GM10847 (cell line): ENCODE results near the gene NPLOC4.

Experiments
- POLR2A ChIP-seq: IDR thresholded peaks from 2 replicates; pipeline ENCODE4 v1.6.1; 2011; ENCODE audit not compliant: insufficient read length; ENCODE audit errors: extremely low read depth

The NPLOC4 gene

GRCh38 chr17:81522491-81523401 lies 114.2 kb downstream of the NPLOC4 start:
- TF ChIP-seq POLR2A = no peak

- no peak for TF ChIP-seq POLR2A
Measured at GRCh38 chr17:81520021-81520901, 116.7 kb downstream of the NPLOC4 start.

- TF ChIP-seq POLR2A = no peak
Measured at GRCh38 chr17:81519284-81520020, 117.5 kb downstream of the NPLOC4 start.

- peak; percentile 38 for TF ChIP-seq POLR2A
Measured at GRCh38 chr17:81518785-81519283, 118.1 kb downstream of the NPLOC4 start.

- no peak for TF ChIP-seq POLR2A
Measured at GRCh38 chr17:81518113-81518784, 118.7 kb downstream of the NPLOC4 start.

- TF ChIP-seq POLR2A = peak; percentile 64
Measured at GRCh38 chr17:81517339-81518112, 119.4 kb downstream of the NPLOC4 start.

GRCh38 chr17:81517009-81517338 lies 119.9 kb downstream of the NPLOC4 start:
- TF ChIP-seq POLR2A = no peak

DNA sequence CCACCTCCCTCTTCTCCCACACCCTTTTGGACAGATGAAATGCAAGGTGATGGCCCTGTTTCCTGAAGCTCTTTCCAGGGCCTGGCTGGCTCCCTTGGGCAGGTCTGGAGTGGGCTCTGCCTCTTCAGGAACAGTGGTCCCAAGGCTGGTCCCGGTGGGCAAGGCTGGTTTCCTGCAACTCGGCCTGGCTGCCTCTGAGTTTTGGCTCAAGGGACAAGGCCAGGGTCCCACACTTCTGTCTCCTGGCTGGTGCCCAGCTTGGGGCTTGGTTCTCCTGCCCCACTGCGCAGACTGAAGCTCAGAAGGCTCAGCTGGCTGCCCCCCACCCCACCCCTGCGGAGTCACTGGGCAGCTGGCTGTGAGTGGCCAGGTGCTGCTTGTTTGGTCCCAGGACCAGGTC lies 120.5 kb downstream of the NPLOC4 start:
- TF ChIP-seq POLR2A = no peak

DNA sequence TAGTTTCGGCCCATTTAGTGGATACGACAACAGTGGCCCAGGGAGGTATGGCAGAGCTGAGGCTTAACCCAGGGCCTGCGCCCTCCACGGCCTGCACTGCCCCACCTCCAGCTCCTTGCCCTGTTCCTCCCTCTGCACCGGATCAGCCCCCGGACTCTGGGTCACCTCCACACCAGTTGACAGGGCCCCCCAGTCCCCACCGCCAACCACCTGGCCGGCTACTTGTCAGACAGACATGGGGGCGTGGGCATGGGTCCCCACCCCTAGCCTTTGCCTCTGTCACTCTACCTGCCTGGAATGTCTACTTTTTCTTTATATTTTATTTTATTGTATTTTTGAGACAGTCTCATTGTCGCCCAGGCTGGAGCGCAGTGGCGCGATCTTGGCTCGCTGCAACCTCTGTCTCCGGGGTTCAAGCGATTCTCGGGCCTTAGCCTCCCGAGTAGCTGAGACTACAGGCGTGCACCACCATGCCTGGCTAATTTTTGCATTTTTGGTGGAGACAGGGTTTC lies 121.3 kb downstream of the NPLOC4 start:
- peak; percentile 7 for TF ChIP-seq POLR2A

DNA sequence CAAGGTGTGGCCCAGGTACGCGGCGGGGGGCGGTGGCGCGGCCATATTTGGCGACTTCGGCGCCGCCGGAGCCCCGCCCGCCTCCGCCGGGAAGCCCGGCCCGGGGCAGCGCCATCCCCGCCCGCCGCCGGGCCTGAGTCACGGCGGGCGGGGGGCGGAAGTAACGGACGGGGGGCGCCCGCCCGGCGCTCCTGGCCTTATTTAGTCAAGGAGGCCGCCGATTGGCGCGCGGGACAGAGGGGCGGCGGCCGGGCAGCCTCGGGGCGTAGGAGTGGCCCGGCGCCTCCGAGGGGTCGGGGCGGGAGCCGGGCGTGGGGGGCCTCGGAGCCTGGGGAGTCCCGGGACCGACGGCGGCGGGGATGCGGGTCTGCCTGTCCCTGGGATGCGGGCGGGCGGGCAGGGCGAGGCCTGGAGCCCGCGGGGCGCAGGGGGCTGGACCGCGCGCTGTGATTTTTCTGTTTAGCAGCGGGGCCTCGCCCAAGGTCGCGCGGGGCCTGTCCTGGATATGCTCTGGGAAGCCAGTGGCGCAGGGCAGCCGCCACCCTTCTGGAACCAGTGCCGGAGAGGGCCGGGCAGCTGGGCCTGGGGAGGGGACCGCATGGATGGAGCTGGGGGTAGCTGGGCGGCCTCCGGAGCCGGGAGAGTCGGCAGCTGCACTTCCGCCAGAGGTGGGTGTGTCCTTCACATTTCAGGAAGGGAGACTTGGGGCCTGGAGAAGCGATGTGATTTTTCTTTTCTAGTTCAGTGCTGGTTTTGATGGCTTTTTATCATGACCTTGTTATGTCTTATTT lies 122.0 kb downstream of the NPLOC4 start:
- peak; percentile 32 for TF ChIP-seq POLR2A

DNA sequence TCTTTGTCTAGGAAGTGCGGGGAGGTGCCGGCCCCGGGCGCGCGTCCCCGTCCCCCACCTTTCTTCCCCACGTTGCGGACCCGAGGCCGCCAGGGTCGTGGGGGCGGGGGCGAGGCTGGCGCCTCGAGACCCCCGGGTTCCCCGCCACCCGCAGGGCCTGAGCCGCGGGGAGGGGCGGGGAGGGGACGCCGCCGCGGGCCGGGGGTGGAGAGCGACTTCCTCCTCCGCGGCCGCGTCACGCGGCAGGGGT lies 122.5 kb downstream of the NPLOC4 start:
- TF ChIP-seq POLR2A = no peak

DNA sequence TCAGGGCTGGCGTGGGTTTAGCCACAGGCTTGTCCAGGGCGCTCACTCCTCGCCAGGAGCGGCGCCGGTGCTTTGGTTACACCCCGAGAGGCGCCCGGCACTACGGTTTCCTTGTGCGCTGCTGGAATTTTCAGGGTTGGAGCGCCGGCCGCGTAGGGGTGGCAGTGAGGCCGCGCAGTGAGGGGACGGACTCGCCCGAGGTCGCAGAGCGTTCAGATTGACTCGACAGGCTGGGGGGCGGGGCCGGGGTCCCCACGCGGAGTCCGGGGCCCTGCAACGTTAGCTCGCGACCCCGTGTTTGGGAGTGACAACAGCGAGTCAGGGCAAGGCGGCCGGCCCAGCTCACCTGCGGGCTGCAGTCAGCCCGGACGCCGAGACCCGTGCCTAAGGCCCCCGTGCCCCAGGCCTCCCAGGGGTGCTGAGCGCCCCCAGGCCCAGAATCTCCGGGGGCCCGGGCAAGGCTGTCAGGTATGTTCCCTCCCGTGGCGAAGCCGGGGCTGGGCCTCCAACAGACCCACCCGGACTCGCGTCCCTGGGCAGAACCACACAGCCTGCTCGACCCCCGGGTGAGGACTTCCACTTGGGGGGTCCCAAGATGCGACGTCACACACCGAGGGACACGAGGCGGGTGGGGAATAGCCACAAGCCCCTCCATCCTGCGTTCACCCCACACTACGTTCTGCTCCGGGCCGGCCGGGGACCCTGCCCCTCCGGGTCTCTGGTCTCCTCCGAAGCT lies 123.0 kb downstream of the NPLOC4 start:
- no peak for TF ChIP-seq POLR2A

DNA sequence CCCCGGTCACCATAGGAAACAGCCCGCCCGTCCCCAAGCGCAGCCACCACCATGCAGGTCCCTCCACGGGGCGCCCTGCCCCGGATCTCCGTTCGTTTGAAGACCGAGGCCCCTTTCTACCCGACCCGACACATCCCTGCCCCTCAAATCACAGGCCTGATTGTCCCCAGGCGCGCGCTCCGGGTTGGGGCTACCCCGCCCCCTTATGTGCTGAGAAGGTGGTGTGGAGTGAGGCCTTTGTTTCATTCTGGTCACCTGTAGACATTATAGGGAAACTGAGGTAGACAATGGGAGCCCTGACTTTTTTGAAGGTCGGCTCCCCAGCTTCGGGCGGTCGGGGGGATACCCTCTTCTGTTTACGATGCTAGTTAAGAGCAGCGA lies 123.5 kb downstream of the NPLOC4 start:
- TF ChIP-seq POLR2A = no peak
